ENCODE measurements around the gene CNTNAP1. TPM values are rescaled to one million over a fixed set of nuclear protein-coding genes. Genes with fewer than 3 reads are reported as not detected.

CNTNAP1 gene
- total and polyA plus RNA-seq, 9 of the 15 experiments (the other 6 are each of a cell fraction or from before 2014, with no cell fraction given): 0.10 to 1.8 (median 0.62) TPM

DNA sequence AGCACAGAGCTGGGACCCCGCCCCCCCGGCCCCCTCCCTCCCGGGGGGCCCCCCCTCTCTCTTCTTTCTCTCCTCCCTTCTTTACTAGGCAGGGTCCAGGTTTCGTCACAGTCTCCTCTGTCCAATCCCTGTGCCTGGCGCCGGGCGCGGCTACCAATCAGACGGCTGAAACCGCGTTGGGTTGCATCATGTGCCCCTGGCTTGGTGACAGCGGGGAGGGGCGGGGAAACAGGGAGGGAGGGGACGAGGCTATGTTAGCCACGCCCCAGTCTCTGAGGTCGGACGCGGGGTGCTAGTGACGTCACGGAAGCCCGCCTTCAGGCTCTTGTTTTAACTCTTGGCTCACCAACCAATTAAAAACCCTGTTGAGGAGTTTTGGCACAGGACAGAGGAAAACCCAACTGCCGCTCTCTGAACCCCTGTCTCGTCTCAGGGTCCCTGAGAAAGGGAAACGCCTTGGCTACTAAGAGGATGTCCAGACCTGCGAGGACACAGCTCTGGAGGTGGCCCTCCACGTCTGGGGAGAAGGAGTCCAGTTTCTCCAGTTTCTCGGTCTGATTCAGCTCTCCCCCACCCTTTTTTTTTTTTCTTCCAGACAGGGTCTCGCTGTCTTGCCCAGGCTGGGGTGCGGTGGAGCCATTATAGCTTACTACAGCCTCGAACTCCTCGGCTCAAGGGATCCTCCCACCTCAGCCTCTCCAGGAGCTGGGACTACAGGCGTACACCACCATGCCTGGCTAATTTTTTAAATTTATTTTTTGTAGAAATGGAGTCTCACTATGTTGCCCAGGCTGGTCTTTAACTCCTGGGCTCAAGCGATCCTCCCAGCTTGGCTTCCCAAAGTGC, 5.1 kb upstream of the CNTNAP1 start:
- peak overlapping the region; percentile 76 for H2AFZ ChIP-seq (ENCODE audit: low read depth, low read length)
- peaks cover 42 to 75% of the 10 kb centered on the region in 2 experiments for H3K4me1 ChIP-seq (replicated peaks in 1 of 2; ENCODE audit: control insufficient read depth in 2 of 2, insufficient read depth in 2 of 2, low read length in 2 of 2)
- BruUV-seq (replicated peaks): TSS peak; percentile 86
- DNase-seq (ENCODE audit: extremely low read depth in 1 of 4, low spot score in 3 of 4): peak; percentile 95 to 100 (median 98)
- FAIRE-seq: peak; percentile 99
- peaks cover 5% of the 10 kb centered on the region for H4K20me1 ChIP-seq (replicated peaks; ENCODE audit: control insufficient read depth, insufficient read depth, low read length)
- in situ Hi-C loops (cut with MboI): no loop called here
- peak overlapping the region; percentile 95 for H3K27ac ChIP-seq (ENCODE audit: extremely low read depth, low read depth, low read length)
- WGBS (ENCODE audit: insufficient coverage, low coverage, missing lambda C conversion rate): 1% methylated on average over 26 of the region's 33 CpGs
- H3K4me3 ChIP-seq: peak overlapping the region; percentile 61
- H3K79me2 ChIP-seq (ENCODE audit: control insufficient read depth, insufficient read depth, low read length): peaks cover 36% of the 10 kb centered on the region
- H3K36me3 ChIP-seq (ENCODE audit: control insufficient read depth, insufficient read depth, low read length): peaks cover 20% of the 10 kb centered on the region; the same call in 1 of the 3 replicates
- ChIA-PET CTCF (ENCODE audit: low intra/inter-chr PET ratio) (no interaction called here), POLR2A (interaction anchor here (0.6 to 1.9 kb wide), 18 partner anchors 8 to 807 kb away, joined by 3 to 7 read pairs (median 4); partner anchors contain the start of gene TUBG2)
- H3K9me1 ChIP-seq (ENCODE audit: control insufficient read depth, insufficient read depth, low read length): no peaks in the 10 kb centered on the region
- H3K9me3 ChIP-seq (replicated peaks; ENCODE audit: control insufficient read depth, insufficient read depth, low read depth, low read length): no peaks in the 10 kb centered on the region
- peak overlapping the region; percentile 84 to 94 for H3K9ac ChIP-seq (ENCODE audit: insufficient read depth in 1 of 2, low read depth in 2 of 2, low read length in 2 of 2)
- ATAC-seq: peak; percentile 79
- intact Hi-C loops (cut with micrococcal nuclease): loop anchor here (5.0 kb wide), 1 partner anchor 70 kb away; the partner anchor contains the start of genes RETREG3 and TUBG1
- H3K27me3 ChIP-seq (ENCODE audit: control insufficient read depth in 2 of 2, insufficient read depth in 2 of 2, low read length in 2 of 2): no peaks in the 10 kb centered on the region
- peak overlapping the region; percentile 90 for H3K4me2 ChIP-seq (ENCODE audit: insufficient read depth, low read length)
- TF ChIP-seq BHLHE40 (IDR thresholded peaks at IDR 0.05; ENCODE audit: low read length) (peak; percentile 46; the same call in 1 of the 2 replicates), FOS (IDR thresholded peaks at IDR 0.05; ENCODE audit: extremely low read depth, insufficient read length) (peak; percentile 93), ATF7 (IDR thresholded peaks at IDR 0.05) (peak; percentile 97), RNF2 (IDR thresholded peaks at IDR 0.05) (0 out of 2 replicates have a peak, but pooled peaks have one; percentile 10), LEF1 (IDR thresholded peaks at IDR 0.05) (no peak), NFRKB (IDR thresholded peaks at IDR 0.05; ENCODE audit: low read depth) (peak; percentile 53; the same call in 1 of the 2 replicates), SP2 (IDR thresholded peaks at IDR 0.05; ENCODE audit: extremely low read depth, low read depth, low read length, poor library complexity, severe bottlenecking) (peak; percentile 56), MYC (IDR thresholded peaks at IDR 0.05; ENCODE audit: low read depth, low read length) (peak; percentile 81; the same call in 1 of the 2 replicates), MYC (CRISPR knock-in tag; IDR thresholded peaks at IDR 0.05; ENCODE audit: borderline replicate concordance, low read depth) (no peak), NFIC (IDR thresholded peaks at IDR 0.05) (peak; percentile 80)
- TF ChIP-seq, protein P1, sequence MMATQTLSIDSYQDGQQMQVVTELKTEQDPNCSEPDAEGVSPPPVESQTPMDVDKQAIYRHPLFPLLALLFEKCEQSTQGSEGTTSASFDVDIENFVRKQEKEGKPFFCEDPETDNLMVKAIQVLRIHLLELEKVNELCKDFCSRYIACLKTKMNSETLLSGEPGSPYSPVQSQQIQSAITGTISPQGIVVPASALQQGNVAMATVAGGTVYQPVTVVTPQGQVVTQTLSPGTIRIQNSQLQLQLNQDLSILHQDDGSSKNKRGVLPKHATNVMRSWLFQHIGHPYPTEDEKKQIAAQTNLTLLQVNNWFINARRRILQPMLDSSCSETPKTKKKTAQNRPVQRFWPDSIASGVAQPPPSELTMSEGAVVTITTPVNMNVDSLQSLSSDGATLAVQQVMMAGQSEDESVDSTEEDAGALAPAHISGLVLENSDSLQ (IDR thresholded peaks at IDR 0.05): peak; percentile 72
- TF ChIP-seq, protein P2, sequence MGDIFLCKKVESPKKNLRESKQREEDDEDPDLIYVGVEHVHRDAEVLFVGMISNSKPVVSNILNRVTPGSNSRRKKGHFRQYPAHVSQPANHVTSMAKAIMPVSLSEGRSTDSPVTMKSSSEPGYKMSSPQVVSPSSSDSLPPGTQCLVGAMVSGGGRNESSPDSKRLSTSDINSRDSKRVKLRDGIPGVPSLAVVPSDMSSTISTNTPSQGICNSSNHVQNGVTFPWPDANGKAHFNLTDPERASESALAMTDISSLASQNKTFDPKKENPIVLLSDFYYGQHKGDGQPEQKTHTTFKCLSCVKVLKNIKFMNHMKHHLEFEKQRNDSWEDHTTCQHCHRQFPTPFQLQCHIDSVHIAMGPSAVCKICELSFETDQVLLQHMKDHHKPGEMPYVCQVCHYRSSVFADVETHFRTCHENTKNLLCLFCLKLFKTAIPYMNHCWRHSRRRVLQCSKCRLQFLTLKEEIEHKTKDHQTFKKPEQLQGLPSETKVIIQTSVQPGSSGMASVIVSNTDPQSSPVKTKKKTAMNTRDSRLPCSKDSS (IDR thresholded peaks at IDR 0.05; ENCODE audit: low read depth, partially characterized antibody): no peak
- TF ChIP-seq, protein P3, sequence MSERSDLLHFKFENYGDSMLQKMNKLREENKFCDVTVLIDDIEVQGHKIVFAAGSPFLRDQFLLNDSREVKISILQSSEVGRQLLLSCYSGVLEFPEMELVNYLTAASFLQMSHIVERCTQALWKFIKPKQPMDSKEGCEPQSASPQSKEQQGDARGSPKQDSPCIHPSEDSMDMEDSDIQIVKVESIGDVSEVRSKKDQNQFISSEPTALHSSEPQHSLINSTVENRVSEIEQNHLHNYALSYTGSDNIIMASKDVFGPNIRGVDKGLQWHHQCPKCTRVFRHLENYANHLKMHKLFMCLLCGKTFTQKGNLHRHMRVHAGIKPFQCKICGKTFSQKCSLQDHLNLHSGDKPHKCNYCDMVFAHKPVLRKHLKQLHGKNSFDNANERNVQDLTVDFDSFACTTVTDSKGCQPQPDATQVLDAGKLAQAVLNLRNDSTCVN (CRISPR knock-in tag; IDR thresholded peaks at IDR 0.05): 0 out of 2 replicates have a peak, but pooled peaks have one; percentile 3
- TF ChIP-seq, protein P4, sequence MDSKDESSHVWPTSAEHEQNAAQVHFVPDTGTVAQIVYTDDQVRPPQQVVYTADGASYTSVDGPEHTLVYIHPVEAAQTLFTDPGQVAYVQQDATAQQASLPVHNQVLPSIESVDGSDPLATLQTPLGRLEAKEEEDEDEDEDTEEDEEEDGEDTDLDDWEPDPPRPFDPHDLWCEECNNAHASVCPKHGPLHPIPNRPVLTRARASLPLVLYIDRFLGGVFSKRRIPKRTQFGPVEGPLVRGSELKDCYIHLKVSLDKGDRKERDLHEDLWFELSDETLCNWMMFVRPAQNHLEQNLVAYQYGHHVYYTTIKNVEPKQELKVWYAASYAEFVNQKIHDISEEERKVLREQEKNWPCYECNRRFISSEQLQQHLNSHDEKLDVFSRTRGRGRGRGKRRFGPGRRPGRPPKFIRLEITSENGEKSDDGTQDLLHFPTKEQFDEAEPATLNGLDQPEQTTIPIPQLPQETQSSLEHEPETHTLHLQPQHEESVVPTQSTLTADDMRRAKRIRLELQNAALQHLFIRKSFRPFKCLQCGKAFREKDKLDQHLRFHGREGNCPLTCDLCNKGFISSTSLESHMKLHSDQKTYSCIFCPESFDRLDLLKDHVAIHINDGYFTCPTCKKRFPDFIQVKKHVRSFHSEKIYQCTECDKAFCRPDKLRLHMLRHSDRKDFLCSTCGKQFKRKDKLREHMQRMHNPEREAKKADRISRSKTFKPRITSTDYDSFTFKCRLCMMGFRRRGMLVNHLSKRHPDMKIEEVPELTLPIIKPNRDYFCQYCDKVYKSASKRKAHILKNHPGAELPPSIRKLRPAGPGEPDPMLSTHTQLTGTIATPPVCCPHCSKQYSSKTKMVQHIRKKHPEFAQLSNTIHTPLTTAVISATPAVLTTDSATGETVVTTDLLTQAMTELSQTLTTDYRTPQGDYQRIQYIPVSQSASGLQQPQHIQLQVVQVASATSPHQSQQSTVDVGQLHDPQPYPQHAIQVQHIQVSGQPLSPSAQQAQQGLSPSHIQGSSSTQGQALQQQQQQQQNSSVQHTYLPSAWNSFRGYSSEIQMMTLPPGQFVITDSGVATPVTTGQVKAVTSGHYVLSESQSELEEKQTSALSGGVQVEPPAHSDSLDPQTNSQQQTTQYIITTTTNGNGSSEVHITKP (IDR thresholded peaks at IDR 0.05; ENCODE audit: partially characterized antibody): no peak

Measured in K562 (cell line).